ENCODE results near the gene CAPN2.
A peak's percentile ranks its signal among the peaks of the same experiment; 100 is the strongest.
"Not testable (repeated sequence)": the region's sequence is repeated elsewhere in the genome, so short reads cannot be mapped to it uniquely, and the experiment has no call there.

Gene CAPN2

DNA sequence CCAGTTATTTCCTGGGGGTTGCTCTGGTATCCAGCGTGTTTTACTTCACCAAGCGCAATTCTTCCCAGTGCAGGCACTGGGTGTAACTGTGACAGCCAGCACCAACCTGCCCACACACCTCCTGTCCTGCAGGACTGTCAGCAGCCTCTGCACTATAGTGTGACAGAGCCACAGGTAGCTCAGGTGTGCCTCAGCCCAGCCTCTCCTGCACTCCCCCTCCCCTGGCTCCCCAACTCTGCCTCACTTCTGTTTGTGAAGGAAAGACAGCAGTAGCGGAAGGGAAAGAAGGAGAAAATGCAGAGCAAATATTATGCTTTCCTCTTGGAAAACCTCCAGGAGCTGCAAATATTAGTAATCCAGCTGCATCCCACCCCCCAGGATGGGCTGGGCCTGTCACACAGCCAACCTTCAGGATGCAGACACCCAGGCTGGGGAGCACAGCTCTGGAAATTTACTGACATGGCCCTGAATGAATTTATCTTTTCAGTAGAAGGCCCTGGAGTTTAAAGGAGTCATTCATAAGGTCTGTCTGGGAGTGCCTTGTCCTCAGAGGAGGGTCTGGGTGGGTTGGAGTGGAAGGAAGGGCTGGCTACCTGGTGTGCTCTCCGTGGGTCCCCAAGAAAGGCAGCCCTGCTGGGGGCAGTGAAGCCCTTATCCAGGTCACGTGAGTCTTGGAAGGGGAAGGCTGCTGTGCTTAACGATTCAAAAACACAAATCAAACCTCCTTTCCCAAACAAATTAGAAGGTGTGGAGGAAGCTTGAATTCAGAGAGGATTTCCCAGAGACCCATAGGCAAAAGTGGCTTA, 20.9 kb downstream of the CAPN2 start:
- 52 to 97% methylated on average over 2 to 3 of the region's 6 CpGs for WGBS, 2 experiments (ENCODE audit: insufficient coverage in 2 of 2)
- H3K27ac ChIP-seq (ENCODE audit: low read depth, low read length, severe bottlenecking): peak overlapping the region; percentile 57
- H3K4me3 ChIP-seq (ENCODE audit: extremely low read depth, insufficient read depth, low read length, poor library complexity, severe bottlenecking): no peak overlapping the region
- no peaks in the 10 kb centered on the region for H3K9me3 ChIP-seq (ENCODE audit: control insufficient read depth, low read length)
- peaks cover 69% of the 10 kb centered on the region for H3K4me1 ChIP-seq (ENCODE audit: control insufficient read depth, insufficient read depth, low read length, poor library complexity, severe bottlenecking)
- H3K36me3 ChIP-seq (ENCODE audit: control insufficient read depth, insufficient read depth, low read length): peaks cover 79% of the 10 kb centered on the region

DNA sequence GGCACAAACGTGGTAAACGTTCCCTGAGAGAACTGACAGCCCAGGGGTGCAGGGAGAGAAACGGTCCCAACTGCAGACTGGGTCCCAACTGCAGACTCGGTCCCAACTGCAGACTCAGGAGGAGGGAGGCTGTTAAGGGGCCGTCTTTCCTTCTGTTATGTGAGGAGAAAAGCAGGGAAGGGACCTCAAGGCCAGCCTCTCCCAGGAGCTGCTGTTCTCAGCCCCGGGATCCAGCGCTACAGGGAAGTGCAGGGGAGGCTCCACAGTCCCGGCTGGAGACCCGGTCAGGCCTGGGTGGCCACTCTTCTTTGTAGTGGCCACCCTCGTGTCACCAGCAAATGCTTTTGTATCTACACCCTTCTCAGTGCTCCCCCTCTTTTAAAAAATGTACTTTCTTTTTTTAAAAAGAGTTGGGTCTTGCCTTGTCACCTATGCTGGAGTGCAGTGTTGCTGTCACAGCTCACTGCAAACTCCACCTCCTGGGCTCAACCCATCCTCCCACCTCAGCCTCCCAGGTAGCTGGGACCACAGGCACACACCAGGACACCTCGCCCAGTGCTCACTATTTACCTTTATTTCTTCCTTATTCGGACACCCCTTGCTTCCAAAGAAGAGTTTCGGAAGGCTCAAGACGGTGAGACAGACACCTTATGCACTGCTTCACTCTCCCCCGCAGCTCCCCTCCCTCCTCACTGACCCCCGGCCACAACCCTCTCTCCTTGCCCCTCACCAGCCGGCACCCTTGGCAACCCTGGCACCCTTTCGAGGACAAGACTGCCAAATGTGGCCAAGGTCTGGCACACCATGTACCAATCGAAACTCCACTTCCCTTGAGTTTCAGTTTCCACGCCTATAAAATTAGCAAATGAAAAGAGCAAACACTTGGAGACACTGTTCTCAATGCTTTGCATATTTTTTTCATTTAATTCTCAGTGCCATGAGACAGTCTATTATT, 21.8 kb downstream of the CAPN2 start:
- H3K9me3 ChIP-seq (ENCODE audit: control insufficient read depth, low read length): no peaks in the 10 kb centered on the region
- 69 to 70% methylated on average over 13 to 18 of the region's 20 CpGs for WGBS, 2 experiments (ENCODE audit: insufficient coverage in 2 of 2)
- no peak overlapping the region for H3K27ac ChIP-seq (ENCODE audit: low read depth, low read length, severe bottlenecking)
- H3K4me3 ChIP-seq (ENCODE audit: extremely low read depth, insufficient read depth, low read length, poor library complexity, severe bottlenecking): no peak overlapping the region
- peaks cover 68% of the 10 kb centered on the region for H3K4me1 ChIP-seq (ENCODE audit: control insufficient read depth, insufficient read depth, low read length, poor library complexity, severe bottlenecking)
- H3K36me3 ChIP-seq (ENCODE audit: control insufficient read depth, insufficient read depth, low read length): peaks cover 79% of the 10 kb centered on the region

DNA sequence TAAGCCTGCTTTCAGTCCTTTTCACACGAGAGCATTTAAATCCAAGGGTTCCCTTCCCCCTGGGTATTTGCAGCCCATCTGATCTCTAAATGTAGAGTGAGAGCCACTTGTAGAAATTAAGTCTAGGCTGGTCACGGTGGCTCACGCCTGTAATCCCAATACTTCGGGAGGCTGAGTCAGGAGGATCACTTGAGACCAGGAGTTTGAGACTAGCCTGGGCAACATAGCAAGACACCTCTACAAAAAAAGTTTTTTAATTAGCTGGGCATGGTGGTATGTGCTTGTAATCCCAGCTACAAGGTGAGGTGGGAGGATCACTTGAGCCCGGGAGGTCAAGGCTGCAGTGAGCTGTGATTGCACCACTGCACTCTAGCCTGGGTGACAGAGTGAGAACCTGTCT, 24.3 kb downstream of the CAPN2 start:
- not testable (repeated sequence) for H3K4me3 ChIP-seq (ENCODE audit: extremely low read depth, insufficient read depth, low read length, poor library complexity, severe bottlenecking); H3K27ac ChIP-seq (ENCODE audit: low read depth, low read length, severe bottlenecking); H3K9me3 ChIP-seq (ENCODE audit: control insufficient read depth, low read length)
- peaks cover 60% of the 10 kb centered on the region for H3K4me1 ChIP-seq (ENCODE audit: control insufficient read depth, insufficient read depth, low read length, poor library complexity, severe bottlenecking)
- peaks cover 75% of the 10 kb centered on the region for H3K36me3 ChIP-seq (ENCODE audit: control insufficient read depth, insufficient read depth, low read length)
- 100% methylated on average over 4 of the region's 5 CpGs; no CpG with 5 or more reads in 1 of the 2 experiments for WGBS, 2 experiments (ENCODE audit: insufficient coverage in 2 of 2)

DNA sequence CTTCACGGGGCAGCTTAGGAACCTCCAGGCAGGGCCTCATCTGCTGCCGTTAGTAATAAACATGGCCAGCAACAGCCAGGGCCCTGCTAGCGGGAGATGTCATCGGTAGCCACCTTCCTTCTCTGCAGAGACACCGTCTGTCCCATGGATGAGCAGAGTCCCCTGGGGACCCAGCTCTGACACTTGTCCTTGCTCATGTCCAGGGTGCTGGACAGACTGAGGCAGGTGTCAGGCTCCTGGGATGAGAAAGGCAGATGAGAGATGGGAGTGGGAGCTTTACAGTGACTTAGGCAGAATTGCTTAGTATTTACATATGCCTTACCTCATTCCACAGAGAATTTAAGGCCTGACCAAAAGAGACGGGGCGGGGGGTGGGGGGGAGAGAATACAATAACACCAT, 25.0 kb downstream of the CAPN2 start:
- Histone ChIP-seq H3K36me3 (ENCODE audit: control insufficient read depth, insufficient read depth, low read length) (peaks cover 69% of the 10 kb centered on the region), H3K4me1 (ENCODE audit: control insufficient read depth, insufficient read depth, low read length, poor library complexity, severe bottlenecking) (peaks cover 57% of the 10 kb centered on the region), H3K9me3 (ENCODE audit: control insufficient read depth, low read length) (no peaks in the 10 kb centered on the region), H3K27ac (ENCODE audit: low read depth, low read length, severe bottlenecking) (peak overlapping the region; percentile 10), H3K4me3 (ENCODE audit: extremely low read depth, insufficient read depth, low read length, poor library complexity, severe bottlenecking) (no peak overlapping the region)
- 84 to 90% methylated on average over 2 to 4 of the region's 7 CpGs for WGBS, 2 experiments (ENCODE audit: insufficient coverage in 2 of 2)

DNA sequence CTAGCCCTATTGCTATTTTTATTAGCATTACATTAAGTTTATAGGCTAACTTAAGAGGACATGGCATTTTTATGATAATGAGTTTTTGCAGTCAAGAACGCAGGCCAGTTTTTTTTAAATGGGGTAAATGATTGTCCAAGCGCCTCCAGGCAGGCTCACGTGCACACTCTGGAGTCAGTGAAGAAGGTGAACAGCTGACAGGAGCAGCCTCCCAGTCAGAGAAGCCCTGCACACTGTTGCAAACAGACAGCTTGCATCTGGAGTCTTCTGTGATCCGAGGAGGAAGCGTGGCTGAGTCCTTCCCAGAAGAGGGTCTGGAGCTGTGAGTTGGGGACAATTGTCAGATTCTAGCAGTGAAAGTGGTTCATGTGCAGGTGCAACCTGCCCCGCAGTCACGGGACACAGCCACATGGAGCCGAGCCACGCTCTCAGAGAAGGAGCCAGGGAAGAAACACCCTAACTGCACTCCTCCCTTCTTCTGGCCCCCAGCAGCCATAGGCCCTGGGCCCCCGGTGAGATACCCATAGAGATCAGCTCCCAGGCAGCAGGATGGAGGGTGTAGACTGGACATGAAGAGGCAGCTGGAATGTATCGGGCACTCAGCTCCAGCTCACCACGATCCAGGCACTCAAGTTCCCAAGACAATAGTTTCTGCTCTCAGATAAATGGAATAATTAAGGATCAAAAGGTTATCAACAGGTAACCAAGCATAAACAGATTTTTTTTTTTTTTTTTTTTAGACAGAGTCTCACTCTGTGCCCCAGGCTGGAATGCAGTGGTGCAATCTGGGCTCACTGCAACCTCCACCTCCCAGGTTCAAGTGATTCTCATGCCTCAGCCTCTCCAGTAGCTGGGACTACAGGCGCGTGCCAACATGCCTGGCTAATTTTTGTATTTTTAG, 26.4 kb downstream of the CAPN2 start:
- 95 to 98% methylated on average over 6 to 9 of the region's 14 CpGs for WGBS, 2 experiments (ENCODE audit: insufficient coverage in 2 of 2)
- Histone ChIP-seq H3K4me3 (ENCODE audit: extremely low read depth, insufficient read depth, low read length, poor library complexity, severe bottlenecking) (no peak overlapping the region), H3K27ac (ENCODE audit: low read depth, low read length, severe bottlenecking) (no peak overlapping the region), H3K9me3 (ENCODE audit: control insufficient read depth, low read length) (no peaks in the 10 kb centered on the region), H3K36me3 (ENCODE audit: control insufficient read depth, insufficient read depth, low read length) (peaks cover 65% of the 10 kb centered on the region), H3K4me1 (ENCODE audit: control insufficient read depth, insufficient read depth, low read length, poor library complexity, severe bottlenecking) (peaks cover 57% of the 10 kb centered on the region)

DNA sequence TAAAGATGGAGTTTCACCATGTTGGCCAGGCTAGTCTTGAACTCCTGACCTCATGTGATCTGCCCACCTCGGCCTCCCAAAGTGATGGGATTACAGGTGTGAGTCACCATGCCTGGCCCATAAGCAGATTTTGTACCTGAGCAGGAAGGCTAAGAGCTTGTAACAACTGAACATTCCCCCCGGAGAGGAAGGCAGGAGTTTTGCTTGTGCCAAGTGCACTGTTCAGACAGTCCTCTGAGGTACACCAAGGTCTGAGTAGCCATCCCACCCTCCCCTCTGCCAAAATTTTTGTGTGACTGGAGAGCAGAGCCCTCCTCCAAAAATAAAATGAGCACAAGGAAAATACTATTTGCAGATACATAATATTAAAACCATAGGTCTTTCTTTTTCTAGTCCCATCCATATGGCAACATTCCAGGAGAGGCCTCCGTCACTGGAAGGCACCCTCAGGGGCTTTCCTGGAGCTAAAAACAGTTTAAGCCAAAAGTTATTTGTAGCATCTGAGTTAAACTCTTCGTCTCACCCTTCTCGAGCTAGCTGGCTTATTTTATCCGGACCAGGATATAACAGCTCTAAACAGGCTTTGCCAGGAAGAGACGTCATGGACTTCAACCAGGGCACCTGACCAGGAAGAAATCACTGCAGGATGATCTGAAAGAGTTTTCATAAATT, 27.2 kb downstream of the CAPN2 start:
- peaks cover 56% of the 10 kb centered on the region for H3K4me1 ChIP-seq (ENCODE audit: control insufficient read depth, insufficient read depth, low read length, poor library complexity, severe bottlenecking)
- H3K9me3 ChIP-seq (ENCODE audit: control insufficient read depth, low read length): no peaks in the 10 kb centered on the region
- H3K4me3 ChIP-seq (ENCODE audit: extremely low read depth, insufficient read depth, low read length, poor library complexity, severe bottlenecking): no peak overlapping the region
- 93 to 96% methylated on average over 6 to 7 of the region's 7 CpGs for WGBS, 2 experiments (ENCODE audit: insufficient coverage in 2 of 2)
- peaks cover 65% of the 10 kb centered on the region for H3K36me3 ChIP-seq (ENCODE audit: control insufficient read depth, insufficient read depth, low read length)
- peak overlapping the region; percentile 10 for H3K27ac ChIP-seq (ENCODE audit: low read depth, low read length, severe bottlenecking)

DNA sequence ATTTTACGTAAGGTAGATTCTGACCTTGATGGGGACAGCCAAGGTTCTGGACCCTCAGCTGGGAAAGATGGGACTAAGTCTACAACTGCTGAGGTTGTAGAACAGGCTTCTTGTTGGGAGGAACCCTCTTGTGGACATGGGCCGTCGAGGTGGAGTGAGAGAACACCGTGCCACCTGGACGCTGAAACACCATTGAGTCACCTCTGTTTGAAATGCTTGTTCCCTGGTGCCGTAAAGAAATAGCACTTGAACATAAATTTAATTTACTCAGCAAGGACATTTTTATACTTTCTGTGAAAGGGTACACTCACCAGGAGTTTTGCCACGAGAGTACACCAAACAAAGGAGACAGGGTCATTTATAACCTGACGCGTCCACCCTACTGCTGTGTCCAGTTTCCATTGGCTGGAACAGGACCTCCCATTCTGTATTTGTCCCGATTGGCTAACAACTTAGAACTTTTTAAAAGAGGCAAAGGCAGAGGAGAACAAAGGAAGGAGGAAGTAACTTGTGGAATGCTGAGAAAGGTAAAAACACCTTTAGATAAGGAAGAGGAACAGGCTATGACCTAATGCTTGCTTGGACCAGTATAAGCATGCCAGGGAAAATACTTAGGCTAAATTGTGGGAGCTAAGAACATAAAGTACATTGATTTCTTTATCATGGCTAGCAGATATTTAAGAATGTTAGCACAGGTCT, 27.8 kb downstream of the CAPN2 start:
- 96 to 99% methylated on average over 9 of the region's 10 CpGs for WGBS, 2 experiments (ENCODE audit: insufficient coverage in 2 of 2)
- not testable (repeated sequence) for H3K4me3 ChIP-seq (ENCODE audit: extremely low read depth, insufficient read depth, low read length, poor library complexity, severe bottlenecking); H3K9me3 ChIP-seq (ENCODE audit: control insufficient read depth, low read length); H3K27ac ChIP-seq (ENCODE audit: low read depth, low read length, severe bottlenecking)
- Histone ChIP-seq H3K4me1 (ENCODE audit: control insufficient read depth, insufficient read depth, low read length, poor library complexity, severe bottlenecking) (peaks cover 56% of the 10 kb centered on the region), H3K36me3 (ENCODE audit: control insufficient read depth, insufficient read depth, low read length) (peaks cover 65% of the 10 kb centered on the region)

DNA sequence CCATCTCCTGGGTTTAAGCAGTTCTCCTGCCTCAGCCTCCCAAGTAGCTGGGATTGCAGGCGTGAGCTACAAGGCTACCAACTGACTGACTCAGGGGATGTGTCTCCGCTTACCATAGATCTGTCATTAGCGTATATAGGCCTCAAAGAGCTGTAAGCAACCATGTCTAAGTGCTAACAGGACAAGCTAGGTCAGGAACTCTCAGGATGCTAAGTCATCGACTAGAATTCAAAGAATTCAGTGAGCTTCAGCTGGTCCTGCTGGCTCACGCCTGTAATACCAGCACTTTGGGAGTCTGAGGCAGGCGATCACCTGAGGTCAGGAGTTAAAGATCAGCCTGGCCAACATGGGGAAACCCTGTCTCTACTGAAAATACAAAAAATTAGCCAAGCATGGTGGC, 29.5 kb downstream of the CAPN2 start:
- 83 to 88% methylated on average over 6 of the region's 6 CpGs for WGBS, 2 experiments (ENCODE audit: insufficient coverage in 2 of 2)
- Histone ChIP-seq H3K36me3 (ENCODE audit: control insufficient read depth, insufficient read depth, low read length) (peaks cover 69% of the 10 kb centered on the region), H3K27ac (ENCODE audit: low read depth, low read length, severe bottlenecking) (peak overlapping the region; percentile 62)

DNA sequence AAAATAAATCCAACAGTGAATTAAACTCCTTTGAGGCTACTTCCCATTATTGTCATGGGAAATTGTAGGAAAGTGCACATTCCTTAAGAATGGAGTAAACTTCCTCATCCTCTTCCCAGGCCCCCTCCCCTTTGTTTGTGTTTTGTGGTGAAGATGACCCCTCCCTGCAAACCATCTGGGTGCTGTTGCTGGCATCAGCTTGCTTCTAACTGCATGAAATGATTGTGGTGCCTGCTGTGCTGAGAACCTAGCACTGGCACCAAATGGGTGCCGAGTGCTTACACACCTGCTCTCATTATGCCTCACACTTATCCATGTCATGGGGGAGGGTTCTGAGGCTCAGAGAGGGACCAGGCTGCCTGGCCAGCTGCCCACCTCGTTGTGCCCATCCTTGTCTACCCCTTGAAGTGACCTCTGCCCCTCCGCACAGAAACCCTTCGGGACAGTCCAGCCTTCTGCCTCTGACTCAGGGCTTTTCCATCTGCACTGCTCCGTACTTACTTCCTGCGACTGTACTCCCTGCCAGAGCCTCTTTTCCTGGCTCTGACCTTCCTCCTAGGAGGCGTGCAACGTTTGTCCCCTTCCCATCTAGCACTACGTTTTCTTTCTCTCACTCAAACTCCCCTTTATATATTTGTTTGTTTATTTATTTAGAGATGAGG, 30.6 kb downstream of the CAPN2 start:
- peaks cover 73% of the 10 kb centered on the region for H3K36me3 ChIP-seq (ENCODE audit: control insufficient read depth, insufficient read depth, low read length)
- no peak overlapping the region for H3K4me3 ChIP-seq (ENCODE audit: extremely low read depth, insufficient read depth, low read length, poor library complexity, severe bottlenecking)
- H3K4me1 ChIP-seq (ENCODE audit: control insufficient read depth, insufficient read depth, low read length, poor library complexity, severe bottlenecking): peaks cover 52% of the 10 kb centered on the region
- H3K27ac ChIP-seq (ENCODE audit: low read depth, low read length, severe bottlenecking): peak overlapping the region; percentile 83
- no peaks in the 10 kb centered on the region for H3K9me3 ChIP-seq (ENCODE audit: control insufficient read depth, low read length)
- WGBS, 2 experiments (ENCODE audit: insufficient coverage in 2 of 2): 88 to 91% methylated on average over 5 of the region's 9 CpGs

More for the DNA sequence above, 29.5 kb downstream of the CAPN2 start:
- no peak overlapping the region for H3K4me3 ChIP-seq (ENCODE audit: extremely low read depth, insufficient read depth, low read length, poor library complexity, severe bottlenecking)
- peaks cover 47% of the 10 kb centered on the region for H3K4me1 ChIP-seq (ENCODE audit: control insufficient read depth, insufficient read depth, low read length, poor library complexity, severe bottlenecking)
- no peaks in the 10 kb centered on the region for H3K9me3 ChIP-seq (ENCODE audit: control insufficient read depth, low read length)

Measured in mesodermal cell (in vitro differentiated cells).